Ramos (cell line): ENCODE data around the gene TATDN3.
"Not testable (repeated sequence)": the region's sequence is repeated elsewhere in the genome, so short reads cannot be mapped to it uniquely, and the experiment has no call there.

ENCODE experiments used
- in situ Hi-C: fragments of 300-500 bp; cut with MboI; formaldehyde crosslinking; loops from one replicate; pipeline ENCODE4 v1.14.3; 2022; ENCODE audit warnings: low sequenced_read_pairs; ENCODE audit not compliant: unreplicated experiment

TATDN3 gene

DNA sequence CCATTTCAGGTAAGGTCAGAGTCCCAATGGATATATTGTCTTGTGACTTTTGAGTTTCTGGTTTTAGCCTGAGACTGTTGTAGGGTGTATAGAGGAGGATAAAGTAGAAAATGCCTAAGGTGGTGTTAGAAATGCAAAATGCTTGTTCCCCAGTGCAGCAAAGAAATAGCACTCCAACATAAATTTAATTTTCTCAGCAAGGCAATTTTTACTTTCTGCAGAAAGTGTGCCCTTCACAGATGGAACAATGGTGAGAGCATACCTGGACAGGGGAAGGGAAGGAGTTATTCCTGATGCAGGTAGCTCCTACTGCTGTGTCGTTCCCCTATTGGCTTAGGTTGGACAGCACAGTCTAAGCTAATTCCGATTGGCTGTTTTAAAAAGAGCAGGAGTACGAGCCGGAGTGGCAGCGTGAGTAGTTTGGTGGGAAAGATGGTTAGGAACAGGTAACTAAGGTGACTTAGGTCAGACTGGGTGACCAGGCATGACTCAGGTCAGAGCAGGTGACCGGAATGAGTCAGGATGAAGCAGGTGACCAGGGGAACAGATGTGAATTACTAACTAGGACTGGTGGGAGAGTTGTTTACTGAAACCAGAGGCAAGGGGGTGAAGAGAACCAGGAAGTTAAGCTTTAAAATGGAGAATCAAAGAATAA lies 34.2 kb downstream of the TATDN3 start:
- in situ Hi-C loops = no loop called here

- in situ Hi-C loops = no loop called here
These were observed 35.6 kb downstream of the TATDN3 start for GRCh38 chr1:212827171-212827776.

DNA sequence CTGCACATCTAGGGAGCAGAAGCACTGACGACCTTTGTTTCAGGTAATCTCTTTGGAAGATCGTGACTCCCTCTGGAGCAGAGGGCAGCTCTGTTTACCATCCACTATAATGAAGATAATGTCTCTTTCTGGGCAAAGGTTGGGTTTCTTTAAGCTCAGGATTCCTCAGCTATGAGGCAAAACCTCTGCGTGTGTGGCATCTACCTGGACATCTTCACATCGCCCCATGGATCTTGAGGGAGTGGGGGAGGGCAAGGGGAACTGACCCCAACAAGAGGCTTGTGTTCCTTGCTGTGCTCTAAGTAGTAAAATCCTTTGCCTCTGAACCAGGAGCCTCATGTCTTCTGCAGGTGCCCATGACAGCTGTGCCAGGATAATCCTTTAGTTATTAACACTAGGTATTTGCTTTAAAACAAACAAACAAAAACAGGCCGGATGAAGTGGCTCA lies 36.2 kb downstream of the TATDN3 start:
- in situ Hi-C loops = no loop called here

GRCh38 chr1:212828395-212828794 lies 36.7 kb downstream of the TATDN3 start:
- in situ Hi-C loops = no loop called here

- in situ Hi-C loops = not testable (repeated sequence)
These were observed 41.8 kb downstream of the TATDN3 start for GRCh38 chr1:212833211-212834207.

GRCh38 chr1:212838145-212838544 lies 46.5 kb downstream of the TATDN3 start:
- in situ Hi-C loops = no loop called here

DNA sequence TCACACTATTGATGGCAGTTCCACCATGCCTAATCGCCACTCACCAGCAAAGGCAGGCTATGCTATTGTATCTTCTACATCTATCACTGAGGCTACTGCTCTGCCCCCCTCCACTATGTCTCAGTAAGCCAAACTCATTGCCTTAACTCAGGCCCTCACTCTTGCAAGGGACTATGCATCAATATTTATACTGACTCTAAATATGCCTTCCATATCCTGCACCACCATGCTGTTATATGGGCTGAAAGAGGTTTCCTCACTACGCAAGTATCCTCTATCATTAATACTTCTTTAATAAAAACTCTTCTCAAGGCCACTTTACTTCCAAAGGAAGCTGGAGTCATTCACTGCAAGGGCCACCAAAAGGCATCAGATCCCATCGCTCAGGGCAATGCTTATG lies 52.8 kb downstream of the TATDN3 start:
- in situ Hi-C loops = not testable (repeated sequence)

DNA sequence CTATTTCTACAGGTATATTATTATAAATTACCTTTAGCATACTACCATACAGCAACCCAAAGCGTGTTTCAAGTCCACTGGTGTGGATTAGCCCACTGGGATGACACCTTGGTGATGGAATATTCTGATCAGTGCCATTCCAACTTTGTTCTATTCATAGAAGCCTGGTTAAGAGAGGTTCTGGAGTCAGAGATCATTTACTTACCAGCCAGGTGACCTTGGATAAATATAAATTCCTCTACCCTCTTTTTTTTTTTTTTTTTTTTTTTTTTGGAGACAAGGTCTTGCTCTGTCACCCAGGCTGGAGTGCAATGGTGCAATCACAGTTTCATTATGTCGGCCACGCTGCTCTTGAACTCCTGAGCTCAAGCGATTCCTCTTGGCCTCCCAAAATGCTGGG lies 55.9 kb downstream of the TATDN3 start, which contains the start of gene SPATA45:
TSS of gene SPATA45 (minus strand) at position 101 of the 400 bp plus-strand sequence. CDS start 11,500 bp downstream, outside the sequence.
- in situ Hi-C loops = no loop called here

DNA sequence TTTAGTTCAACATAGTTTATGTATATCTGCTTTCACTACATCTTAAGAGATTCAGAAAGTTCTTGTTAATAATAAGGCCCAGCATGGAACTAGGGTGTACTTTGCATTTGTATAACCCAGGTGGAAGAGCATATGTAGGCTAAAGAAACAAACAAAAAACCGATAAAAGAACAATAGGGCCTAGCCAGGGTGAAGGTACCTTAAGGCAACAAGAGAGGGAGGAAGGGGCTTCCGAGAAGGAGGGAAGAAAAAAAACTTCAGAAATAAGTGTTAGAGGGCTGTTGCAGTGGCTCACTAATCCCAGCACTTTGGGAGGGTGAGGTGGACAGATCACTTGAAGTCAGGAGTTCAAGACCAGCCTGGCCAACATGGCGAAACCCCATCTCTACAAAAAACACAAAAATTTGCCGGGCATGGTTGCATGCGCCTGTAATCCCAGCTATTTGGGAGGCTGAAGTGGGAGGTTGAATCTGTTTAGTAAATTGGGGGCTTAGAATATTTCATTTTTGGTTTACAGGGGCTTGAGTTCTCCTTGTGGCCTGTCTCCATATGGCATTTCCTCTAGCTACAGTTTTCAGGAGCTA lies 60.5 kb downstream of the TATDN3 start:
- in situ Hi-C loops = no loop called here

DNA sequence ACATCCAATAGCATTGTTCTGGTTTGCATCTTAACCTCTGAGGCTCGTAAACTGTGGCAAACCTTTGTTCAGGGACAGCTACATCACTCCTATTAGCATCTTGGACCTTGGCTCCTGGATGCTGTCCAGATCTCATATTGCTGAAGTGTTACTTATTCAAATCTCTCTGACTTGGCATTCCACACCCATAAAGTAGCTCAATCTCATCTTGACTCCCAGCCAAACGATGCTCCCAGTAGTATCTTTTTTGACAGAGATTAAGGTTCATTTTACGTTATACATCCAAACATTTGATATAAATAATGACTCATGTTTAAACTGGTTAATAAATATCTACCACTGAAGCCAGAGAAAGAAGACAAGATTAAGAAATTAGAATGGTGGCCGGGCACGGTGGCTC lies 62.0 kb downstream of the TATDN3 start:
- in situ Hi-C loops = no loop called here

DNA sequence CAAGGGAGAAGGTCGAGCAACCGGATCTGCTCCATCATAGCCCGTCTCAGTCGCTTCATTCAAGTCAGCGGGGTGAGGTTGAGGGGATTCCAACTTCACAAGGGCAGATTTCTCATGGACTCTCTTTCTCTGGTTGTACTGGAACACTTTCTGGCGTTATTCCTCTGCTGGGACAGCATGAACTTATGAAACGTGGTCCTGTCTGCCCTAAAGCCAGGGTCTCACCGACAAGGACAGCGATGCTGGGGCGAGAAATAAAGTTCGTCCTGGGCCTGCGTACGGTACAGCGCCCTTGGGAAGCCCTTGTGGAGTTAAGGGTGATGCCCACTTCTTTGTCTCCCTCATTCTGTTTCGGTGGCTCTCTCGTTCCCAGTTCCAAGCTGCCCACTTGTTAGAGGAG lies 65.1 kb downstream of the TATDN3 start:
- in situ Hi-C loops = no loop called here

- in situ Hi-C loops = no loop called here
These were observed 66.3 kb downstream of the TATDN3 start, which contains the start of gene FLVCR1 for GRCh38 chr1:212857992-212858460. Gene FLVCR1, plus strand, starts transcription at chr1:212858275. Its CDS starts 178 bp downstream, at chr1:212858453.

DNA sequence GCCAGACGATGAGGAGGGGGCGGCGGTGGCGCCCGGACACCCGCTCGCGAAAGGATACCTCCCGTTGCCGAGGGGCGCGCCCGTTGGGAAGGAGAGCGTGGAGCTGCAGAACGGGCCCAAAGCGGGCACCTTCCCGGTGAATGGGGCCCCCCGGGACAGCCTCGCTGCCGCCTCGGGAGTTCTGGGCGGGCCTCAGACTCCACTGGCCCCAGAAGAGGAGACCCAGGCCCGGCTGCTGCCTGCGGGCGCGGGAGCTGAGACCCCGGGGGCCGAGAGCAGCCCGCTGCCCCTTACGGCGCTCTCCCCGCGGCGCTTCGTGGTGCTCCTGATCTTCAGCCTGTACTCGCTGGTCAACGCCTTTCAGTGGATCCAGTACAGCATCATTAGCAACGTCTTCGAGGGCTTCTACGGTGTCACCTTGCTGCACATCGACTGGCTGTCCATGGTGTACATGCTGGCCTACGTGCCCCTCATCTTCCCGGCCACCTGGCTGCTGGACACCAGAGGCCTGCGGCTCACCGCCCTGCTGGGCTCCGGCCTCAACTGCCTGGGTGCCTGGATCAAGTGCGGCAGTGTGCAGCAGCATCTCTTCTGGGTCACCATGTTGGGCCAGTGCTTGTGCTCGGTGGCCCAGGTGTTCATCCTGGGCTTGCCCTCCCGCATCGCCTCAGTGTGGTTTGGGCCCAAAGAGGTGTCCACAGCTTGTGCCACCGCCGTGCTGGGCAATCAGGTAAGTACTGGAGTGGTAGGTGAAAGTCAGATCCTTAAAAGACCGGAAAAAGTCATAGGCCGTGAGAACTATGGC lies 67.0 kb downstream of the TATDN3 start:
- in situ Hi-C loops = no loop called here

DNA sequence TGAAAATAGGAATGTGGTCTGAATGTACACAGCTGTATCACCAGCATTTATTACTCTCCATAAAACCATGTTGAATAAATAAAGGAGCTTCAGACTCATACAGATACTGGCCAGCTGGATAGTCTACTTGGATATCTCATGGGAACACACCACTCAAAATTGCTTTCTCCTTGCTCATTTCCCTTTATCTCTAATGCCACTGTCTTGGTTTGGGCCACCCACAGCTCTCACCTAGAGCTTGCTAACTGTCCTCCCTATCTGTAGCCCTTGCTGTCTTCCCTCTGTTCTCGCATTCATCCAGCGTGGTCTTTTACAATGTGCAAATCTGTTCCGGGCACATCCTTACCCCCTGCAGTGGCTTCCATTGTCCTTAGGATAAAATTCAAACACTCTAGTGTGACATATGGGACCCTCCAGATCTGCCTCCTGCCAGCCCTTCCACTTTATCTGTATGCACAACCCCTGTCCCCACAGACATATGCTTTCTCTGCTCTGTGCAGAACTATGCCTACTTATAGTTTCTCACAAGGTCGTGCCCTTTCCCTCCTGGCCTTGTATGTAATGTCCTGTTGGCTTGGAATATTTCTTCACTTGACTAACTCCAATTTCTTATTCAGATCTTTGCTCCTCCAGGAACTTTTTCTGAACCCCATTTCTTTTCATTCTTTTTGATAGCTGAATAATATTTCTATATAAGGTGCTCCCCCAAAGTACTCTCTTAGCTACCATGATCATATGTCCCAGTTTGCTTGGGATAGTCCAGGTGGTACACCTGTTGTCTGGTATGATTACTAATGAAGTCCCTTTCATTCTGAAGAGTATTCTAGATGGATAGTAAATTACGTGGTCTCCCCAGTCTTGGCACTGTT lies 69.3 kb downstream of the TATDN3 start:
- in situ Hi-C loops = no loop called here

- in situ Hi-C loops = no loop called here
These were observed 70.5 kb downstream of the TATDN3 start for GRCh38 chr1:212862111-212862690.

- in situ Hi-C loops = not testable (repeated sequence)
These were observed 71.7 kb downstream of the TATDN3 start for GRCh38 chr1:212863345-212863744.

DNA sequence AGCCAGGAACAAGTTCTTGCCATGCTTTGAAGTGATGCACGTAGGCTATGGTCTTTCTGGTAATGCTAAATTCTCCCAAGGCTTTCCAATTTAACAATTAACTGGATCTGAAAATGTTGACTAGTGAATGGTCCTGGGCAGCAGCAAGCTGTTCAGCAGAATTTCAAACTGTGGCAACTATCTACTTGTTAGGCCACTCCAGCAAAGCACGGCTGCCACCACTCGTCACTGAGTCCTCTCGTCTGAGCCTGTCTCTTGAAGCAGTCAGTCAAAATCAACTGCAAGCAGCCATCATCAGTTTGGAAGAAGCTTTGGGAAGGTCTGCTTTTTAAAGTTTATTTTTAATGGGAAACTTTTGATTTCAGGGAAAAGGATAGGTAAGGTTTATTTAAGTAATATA lies 72.5 kb downstream of the TATDN3 start:
- in situ Hi-C loops = no loop called here
